Measurements from ENCODE around the gene CERS5. TPM values are rescaled to one million over a fixed set of nuclear protein-coding genes. Genes with fewer than 3 reads are reported as not detected.
A peak's percentile ranks its signal among the peaks of the same experiment; 100 is the strongest.

Gene CERS5
- total RNA-seq, 5 donors from 2014 or later (not counting 1 experiment from before 2014, with no cell fraction given) = 41.1 to 58.5 (median 46.2) TPM

DNA sequence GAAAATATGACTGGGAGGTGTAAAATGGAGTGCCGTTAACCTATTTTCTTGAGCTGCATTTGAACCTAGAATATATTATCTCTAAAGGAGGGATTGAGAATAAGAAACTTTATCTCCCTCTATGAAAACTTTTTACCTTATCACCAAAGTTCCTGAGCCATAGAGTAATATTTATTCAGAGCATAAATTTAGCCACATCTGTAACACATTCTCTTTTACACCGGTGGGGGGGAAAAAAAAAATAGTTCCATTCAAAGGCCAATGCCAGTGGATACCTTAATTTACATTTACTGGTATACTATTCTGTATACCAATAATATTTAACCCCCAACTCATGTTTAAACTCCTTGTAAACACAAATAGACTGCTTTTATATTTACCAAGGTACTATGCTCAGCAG lies 21.7 kb downstream of the CERS5 start:
- Mint-ChIP-seq H3K4me3 (no peak overlapping the region), H3K9me3 (no peaks in the 10 kb centered on the region), H3K27ac (no peak overlapping the region), H3K27me3 (no peaks in the 10 kb centered on the region), H3K4me1 (peaks cover 5 to 15% (median 12%) of the 10 kb centered on the region in 3 donors), H3K36me3 (peaks cover 26% of the 10 kb centered on the region)
- no peaks in the 10 kb centered on the region for H3K4me1 ChIP-seq (ENCODE audit: control insufficient read depth in 1 of 2, extremely low read depth in 1 of 2, insufficient read depth in 2 of 2, low read length in 2 of 2)
- H3K4me3 ChIP-seq (ENCODE audit: control insufficient read depth in 1 of 2, extremely low read depth in 1 of 2, low read length in 1 of 2) = no peak overlapping the region
- ChIA-PET CTCF (interaction anchor here in 1 of 2 donors (1.1 kb wide), 1 partner anchor 54 kb away, joined by 4 read pairs; no protein-coding TSS in a partner anchor), POLR2A (interaction anchor here in 1 of 2 donors (0.6 kb wide), 1 partner anchor 17 kb away, joined by 4 read pairs; no protein-coding TSS in a partner anchor)
- DNase-seq (no peak), ATAC-seq (replicated peaks in 1 of 4) (no peak)
- WGBS (ENCODE audit: insufficient coverage) = no CpG with 5 or more reads among the region's 2 CpGs
- peaks cover 9 to 33% of the 10 kb centered on the region in 2 donors for H3K36me3 ChIP-seq (ENCODE audit: control insufficient read depth in 2 of 2, extremely low read depth in 1 of 2, insufficient read depth in 1 of 2, low read length in 1 of 2)
- H3K27ac ChIP-seq (ENCODE audit: low read length) = no peak overlapping the region
- no peaks in the 10 kb centered on the region for H3K9me3 ChIP-seq
- no peaks in the 10 kb centered on the region for H3K27me3 ChIP-seq (replicated peaks in 1 of 2; ENCODE audit: control insufficient read depth in 2 of 2, extremely low read depth in 1 of 2, insufficient read depth in 2 of 2, low read length in 1 of 2)

DNA sequence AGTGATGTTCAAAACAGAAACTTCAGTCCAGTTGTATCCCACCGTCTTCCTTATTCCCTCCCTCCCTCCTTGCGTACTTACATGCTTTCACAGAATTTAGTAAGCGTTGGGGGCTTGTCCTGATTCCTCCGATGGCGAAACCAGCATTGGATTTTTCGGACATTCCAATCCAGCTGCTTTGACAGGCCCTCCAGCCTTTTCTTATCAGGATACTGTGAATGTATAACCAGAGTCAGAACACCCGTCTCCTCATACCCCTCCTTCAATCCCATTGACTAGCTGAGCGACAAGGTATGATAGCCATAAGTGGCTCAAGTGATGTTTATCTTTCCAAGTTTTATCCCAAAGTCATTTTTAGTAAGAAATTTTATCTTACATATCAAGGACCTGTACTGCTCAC lies 24.2 kb downstream of the CERS5 start:
- H3K4me3 ChIP-seq (ENCODE audit: control insufficient read depth in 1 of 2, extremely low read depth in 1 of 2, low read length in 1 of 2) = no peak overlapping the region
- H3K4me1 ChIP-seq (ENCODE audit: control insufficient read depth in 1 of 2, extremely low read depth in 1 of 2, insufficient read depth in 2 of 2, low read length in 2 of 2) = no peaks in the 10 kb centered on the region
- CTCF ChIA-PET = interaction anchor here (0.6 to 0.8 kb wide), 3 partner anchors 28 to 51 kb away, joined by 3 to 5 read pairs (median 3); no protein-coding TSS in a partner anchor
- no peaks in the 10 kb centered on the region for H3K27me3 Mint-ChIP-seq
- H3K4me1 Mint-ChIP-seq = peaks cover 3 to 6% (median 5%) of the 10 kb centered on the region in 3 donors
- H3K27ac Mint-ChIP-seq = no peak overlapping the region
- H3K36me3 Mint-ChIP-seq = peaks cover 31% of the 10 kb centered on the region
- H3K9me3 ChIP-seq = no peaks in the 10 kb centered on the region
- H3K27me3 ChIP-seq (replicated peaks in 1 of 2; ENCODE audit: control insufficient read depth in 2 of 2, extremely low read depth in 1 of 2, insufficient read depth in 2 of 2, low read length in 1 of 2) = no peaks in the 10 kb centered on the region
- no peaks in the 10 kb centered on the region for H3K9me3 Mint-ChIP-seq
- WGBS (ENCODE audit: insufficient coverage) = 100% methylated on average over 4 of the region's 8 CpGs
- H3K4me3 Mint-ChIP-seq = no peak overlapping the region
- no peak for DNase-seq
- ATAC-seq (replicated peaks in 1 of 4) = no peak
- no peak overlapping the region for H3K27ac ChIP-seq (ENCODE audit: low read length)
- peaks cover 11 to 40% of the 10 kb centered on the region in 2 donors for H3K36me3 ChIP-seq (ENCODE audit: control insufficient read depth in 2 of 2, extremely low read depth in 1 of 2, insufficient read depth in 1 of 2, low read length in 1 of 2)
- POLR2A ChIA-PET = interaction anchor here in 1 of 2 donors (0.7 kb wide), 1 partner anchor 630 kb away, joined by 9 read pairs; no protein-coding TSS in a partner anchor

DNA sequence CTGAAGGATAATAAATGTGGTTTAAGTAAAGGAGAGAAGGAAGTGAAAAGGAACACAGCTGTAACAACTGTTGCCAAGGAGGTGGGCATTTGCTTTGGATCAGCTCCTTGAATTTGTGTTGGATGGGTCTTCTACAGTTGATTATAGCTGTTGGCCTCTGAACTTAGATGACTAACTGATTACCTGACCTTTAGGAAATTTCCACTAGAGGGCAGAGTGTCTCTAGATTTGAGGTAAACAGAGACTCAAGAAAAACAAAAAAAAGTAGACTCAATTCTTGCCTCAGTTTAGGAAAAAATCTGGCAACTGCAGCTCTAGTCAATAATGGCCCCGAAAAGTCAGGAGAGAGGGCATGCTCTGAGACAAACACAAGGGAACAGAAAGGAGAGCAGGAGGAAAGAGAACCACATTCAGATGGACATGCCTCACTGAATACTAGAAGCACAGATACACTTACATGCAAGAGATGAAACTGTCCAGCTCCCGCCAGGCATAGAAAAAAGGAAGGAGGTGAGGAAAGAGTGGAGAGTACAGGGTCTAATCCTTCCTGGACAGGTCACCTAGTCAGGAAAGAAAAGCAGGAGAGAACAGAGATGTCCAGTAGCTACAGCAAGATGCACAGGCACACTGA lies 34.5 kb downstream of the CERS5 start:
- Mint-ChIP-seq H3K27ac (peak overlapping the region; percentile 7 to 79), H3K36me3 (peaks cover 56% of the 10 kb centered on the region)

DNA sequence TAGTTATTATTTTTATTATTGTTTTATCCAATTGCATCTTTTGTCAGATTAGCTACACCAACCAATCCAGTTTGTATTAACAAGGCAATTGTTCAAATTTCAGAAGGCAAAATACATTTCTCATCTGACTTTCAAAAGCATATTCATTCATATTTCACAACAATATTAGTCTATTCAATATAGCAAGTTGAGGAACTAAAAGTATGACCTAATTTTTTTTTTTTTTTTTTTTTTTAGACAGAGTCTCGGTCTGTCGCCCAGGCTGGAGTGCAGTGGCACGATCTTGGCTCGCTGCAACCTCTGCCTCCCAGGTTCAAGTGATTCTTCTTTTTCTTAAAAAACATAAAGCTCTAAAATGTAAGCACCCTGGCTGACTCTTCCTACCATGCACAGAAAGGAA lies 37.9 kb downstream of the CERS5 start:
- no peak for DNase-seq
- ATAC-seq (replicated peaks in 1 of 4) = no peak
- H3K4me1 Mint-ChIP-seq = peaks cover 20 to 34% (median 27%) of the 10 kb centered on the region in 3 donors
- Histone ChIP-seq H3K36me3 (ENCODE audit: control insufficient read depth in 2 of 2, extremely low read depth in 1 of 2, insufficient read depth in 1 of 2, low read length in 1 of 2) (peaks cover 9 to 63% of the 10 kb centered on the region in 2 donors), H3K4me3 (ENCODE audit: control insufficient read depth in 1 of 2, extremely low read depth in 1 of 2, low read length in 1 of 2) (no peak overlapping the region), H3K4me1 (ENCODE audit: control insufficient read depth in 1 of 2, extremely low read depth in 1 of 2, insufficient read depth in 2 of 2, low read length in 2 of 2) (peaks cover 2 to 4% of the 10 kb centered on the region in 2 experiments), H3K9me3 (no peaks in the 10 kb centered on the region), H3K27ac (ENCODE audit: low read length) (no peak overlapping the region), H3K27me3 (replicated peaks in 1 of 2; ENCODE audit: control insufficient read depth in 2 of 2, extremely low read depth in 1 of 2, insufficient read depth in 2 of 2, low read length in 1 of 2) (no peaks in the 10 kb centered on the region)
- peaks cover 52% of the 10 kb centered on the region for H3K36me3 Mint-ChIP-seq
- ChIA-PET CTCF (interaction anchor here (0.5 to 1.9 kb wide), 6 partner anchors 17 to 921 kb away, joined by 3 to 8 read pairs (median 6); partner anchors contain the start of gene COX14 (in 1 of the 2)), POLR2A (interaction anchor here (0.5 to 2.9 kb wide), 3 partner anchors 17 to 1244 kb away, joined by 3 to 10 read pairs (median 3); partner anchors contain the start of gene COX14 (in 1 of the 2))
- H3K4me3 Mint-ChIP-seq = no peak overlapping the region
- WGBS (ENCODE audit: insufficient coverage) = 100% methylated on average over 1 of the region's 4 CpGs
- H3K27ac Mint-ChIP-seq = no peak overlapping the region
- no peaks in the 10 kb centered on the region for H3K27me3 Mint-ChIP-seq
- H3K9me3 Mint-ChIP-seq = no peaks in the 10 kb centered on the region

More for the DNA sequence above, 34.5 kb downstream of the CERS5 start:
- Histone ChIP-seq H3K27ac (ENCODE audit: low read length) (no peak overlapping the region), H3K4me1 (ENCODE audit: control insufficient read depth in 1 of 2, extremely low read depth in 1 of 2, insufficient read depth in 2 of 2, low read length in 2 of 2) (no peaks in the 10 kb centered on the region), H3K27me3 (replicated peaks in 1 of 2; ENCODE audit: control insufficient read depth in 2 of 2, extremely low read depth in 1 of 2, insufficient read depth in 2 of 2, low read length in 1 of 2) (no peaks in the 10 kb centered on the region), H3K4me3 (ENCODE audit: control insufficient read depth in 1 of 2, extremely low read depth in 1 of 2, low read length in 1 of 2) (no peak overlapping the region), H3K36me3 (ENCODE audit: control insufficient read depth in 2 of 2, extremely low read depth in 1 of 2, insufficient read depth in 1 of 2, low read length in 1 of 2) (peaks cover 3 to 73% of the 10 kb centered on the region in 2 donors), H3K9me3 (no peaks in the 10 kb centered on the region)
- ChIA-PET POLR2A (interaction anchor here in 1 of 2 donors (0.6 to 0.9 kb wide), 2 partner anchors 21 to 765 kb away, joined by 3 to 4 read pairs; partner anchors contain the start of genes COX14 and SPATS2), CTCF (interaction anchor here (0.5 to 3.0 kb wide), 17 partner anchors 14 to 1189 kb away, joined by 3 to 47 read pairs (median 3); partner anchors contain the start of genes COX14 (in 2 of the 2) and LIMA1 (in 1 of the 2))
- 67% methylated on average over 1 of the region's 2 CpGs for WGBS (ENCODE audit: insufficient coverage)
- DNase-seq = peak in 3 of 35 experiments; percentile 7 to 60 (median 24)
- H3K9me3 Mint-ChIP-seq = no peaks in the 10 kb centered on the region
- peak in 2 of 4 experiments; percentile 36 to 65 for ATAC-seq (replicated peaks in 1 of 4)
- peaks cover 5 to 16% (median 12%) of the 10 kb centered on the region in 3 donors for H3K4me1 Mint-ChIP-seq
- H3K27me3 Mint-ChIP-seq = no peaks in the 10 kb centered on the region
- H3K4me3 Mint-ChIP-seq = no peak overlapping the region

DNA sequence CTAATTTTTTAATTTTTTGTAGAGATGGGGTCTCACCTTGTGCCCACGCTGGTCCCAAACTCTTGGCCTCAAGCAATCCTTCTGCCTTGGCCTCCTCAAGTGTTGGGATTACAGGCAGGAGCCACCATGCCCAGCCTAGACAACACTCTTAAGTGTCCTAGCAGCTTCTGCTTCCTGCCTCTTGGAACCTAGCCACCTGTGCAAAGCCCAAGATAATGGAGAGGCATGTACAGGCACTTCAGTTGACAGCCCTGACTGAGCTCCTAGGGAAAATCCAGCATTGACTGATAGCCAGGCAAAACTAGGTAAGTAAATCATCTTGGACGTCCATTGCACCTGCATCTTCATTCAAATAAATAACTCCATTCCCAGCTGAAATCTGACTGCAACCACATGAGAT lies 39.6 kb downstream of the CERS5 start:
- H3K36me3 Mint-ChIP-seq = peaks cover 52% of the 10 kb centered on the region

DNA sequence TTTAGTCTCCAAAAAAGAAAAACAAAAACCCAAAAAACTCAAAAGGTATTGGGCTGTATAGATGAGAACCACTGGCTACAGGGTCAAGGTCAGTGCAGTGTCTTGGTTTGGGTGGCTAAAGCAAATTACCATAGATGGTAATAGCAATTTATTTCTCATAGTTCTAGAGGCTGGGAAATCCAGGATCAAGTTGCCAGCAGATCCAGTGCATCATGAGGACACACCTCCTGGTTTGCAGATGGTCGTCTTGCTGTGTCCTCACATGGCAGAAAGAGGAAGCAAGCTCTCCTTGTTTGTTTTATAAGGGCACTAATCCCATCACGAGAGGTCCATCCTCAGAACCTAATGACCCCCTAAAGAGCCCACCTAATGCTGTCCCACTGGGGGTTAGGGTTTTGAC lies 44.0 kb downstream of the CERS5 start:
- Histone ChIP-seq H3K4me3 (ENCODE audit: control insufficient read depth in 1 of 2, extremely low read depth in 1 of 2, low read length in 1 of 2) (no peak overlapping the region), H3K27ac (ENCODE audit: low read length) (no peak overlapping the region), H3K9me3 (no peaks in the 10 kb centered on the region), H3K4me1 (ENCODE audit: control insufficient read depth in 1 of 2, extremely low read depth in 1 of 2, insufficient read depth in 2 of 2, low read length in 2 of 2) (peaks cover 2 to 4% of the 10 kb centered on the region in 2 experiments), H3K27me3 (replicated peaks in 1 of 2; ENCODE audit: control insufficient read depth in 2 of 2, extremely low read depth in 1 of 2, insufficient read depth in 2 of 2, low read length in 1 of 2) (no peaks in the 10 kb centered on the region), H3K36me3 (ENCODE audit: control insufficient read depth in 2 of 2, extremely low read depth in 1 of 2, insufficient read depth in 1 of 2, low read length in 1 of 2) (peaks cover 9 to 72% of the 10 kb centered on the region in 2 donors)
- Mint-ChIP-seq H3K27me3 (no peaks in the 10 kb centered on the region), H3K36me3 (peaks cover 44% of the 10 kb centered on the region), H3K27ac (no peak overlapping the region), H3K4me3 (no peak overlapping the region), H3K4me1 (peaks cover 29 to 49% (median 43%) of the 10 kb centered on the region in 3 donors), H3K9me3 (no peaks in the 10 kb centered on the region)
- ChIA-PET POLR2A (no interaction called here), CTCF (interaction anchor here in 1 of 2 donors (0.9 kb wide), 1 partner anchor 46 kb away, joined by 5 read pairs; no protein-coding TSS in a partner anchor)
- WGBS (ENCODE audit: insufficient coverage) = 100% methylated on average over 1 of the region's 2 CpGs
- DNase-seq = no peak
- no peak for ATAC-seq (replicated peaks in 1 of 4)

More for the DNA sequence above, 39.6 kb downstream of the CERS5 start:
- POLR2A ChIA-PET = no interaction called here
- Histone ChIP-seq H3K27me3 (replicated peaks in 1 of 2; ENCODE audit: control insufficient read depth in 2 of 2, extremely low read depth in 1 of 2, insufficient read depth in 2 of 2, low read length in 1 of 2) (no peaks in the 10 kb centered on the region), H3K36me3 (ENCODE audit: control insufficient read depth in 2 of 2, extremely low read depth in 1 of 2, insufficient read depth in 1 of 2, low read length in 1 of 2) (peaks cover 9 to 65% of the 10 kb centered on the region in 2 donors), H3K9me3 (no peaks in the 10 kb centered on the region), H3K27ac (ENCODE audit: low read length) (no peak overlapping the region), H3K4me1 (ENCODE audit: control insufficient read depth in 1 of 2, extremely low read depth in 1 of 2, insufficient read depth in 2 of 2, low read length in 2 of 2) (peaks cover 2 to 4% of the 10 kb centered on the region in 2 experiments), H3K4me3 (ENCODE audit: control insufficient read depth in 1 of 2, extremely low read depth in 1 of 2, low read length in 1 of 2) (no peak overlapping the region)
- CTCF ChIA-PET = interaction anchor here in 1 of 2 donors (0.5 to 0.7 kb wide), 2 partner anchors 9 to 1228 kb away, joined by 3 read pairs; no protein-coding TSS in a partner anchor
- peaks cover 25 to 35% (median 30%) of the 10 kb centered on the region in 3 donors for H3K4me1 Mint-ChIP-seq
- H3K4me3 Mint-ChIP-seq = no peak overlapping the region
- 86% methylated on average over 2 of the region's 2 CpGs for WGBS (ENCODE audit: insufficient coverage)
- ATAC-seq (replicated peaks in 1 of 4) = no peak
- H3K27ac Mint-ChIP-seq = no peak overlapping the region
- no peaks in the 10 kb centered on the region for H3K9me3 Mint-ChIP-seq
- DNase-seq = no peak
- H3K27me3 Mint-ChIP-seq = no peaks in the 10 kb centered on the region
